Measurements from ENCODE around the gene TSFM. TPM values are rescaled to one million over a fixed set of nuclear protein-coding genes. Genes with fewer than 3 reads are reported as not detected.

The TSFM gene
- total and polyA plus RNA-seq, 9 of the 15 experiments (the other 6 are each of a cell fraction or from before 2014, with no cell fraction given): 44.6 to 198 (median 60.2) TPM

- TF ChIP-seq JUND (IDR thresholded peaks at IDR 0.05; ENCODE audit: borderline replicate concordance, low read depth, low read length) (peak; percentile 76), JUND (tag; IDR thresholded peaks at IDR 0.05; ENCODE audit: borderline replicate concordance, low read depth, low read length) (peak; percentile 72; the same call in 1 of the 3 replicates), ZNF263 (CRISPR knock-in tag; IDR thresholded peaks at IDR 0.05; ENCODE audit: borderline replicate concordance) (peak; percentile 20; the same call in 1 of the 2 replicates)
Measured at GRCh38 chr12:57810450-57810849, 27.9 kb downstream of the TSFM start (continued).

- H3K36me3 ChIP-seq (ENCODE audit: control insufficient read depth, insufficient read depth, low read length): peaks cover 5% of the 10 kb centered on the region; the same call in 2 of the 3 replicates
- ChIA-PET POLR2A (interaction anchor here (0.7 to 3.3 kb wide), 7 partner anchors 8 to 23 kb away, joined by 3 to 21 read pairs (median 5); no protein-coding TSS in a partner anchor), CTCF (ENCODE audit: low intra/inter-chr PET ratio) (interaction anchor here (1.3 kb wide), 1 partner anchor 94 kb away, joined by 3 read pairs; no protein-coding TSS in a partner anchor)
- ATAC-seq (no peak), DNase-seq (ENCODE audit: extremely low read depth in 1 of 4, low spot score in 3 of 4) (no peak), FAIRE-seq (no peak)
- H3K4me2 ChIP-seq (ENCODE audit: insufficient read depth, low read length): no peak overlapping the region
- BruUV-seq (replicated peaks): no TSS peak
- no peaks in the 10 kb centered on the region for H3K9me3 ChIP-seq (replicated peaks; ENCODE audit: control insufficient read depth, insufficient read depth, low read depth, low read length)
- WGBS (ENCODE audit: insufficient coverage, low coverage, missing lambda C conversion rate): 63% methylated on average over 10 of the region's 10 CpGs
- H3K27ac ChIP-seq (ENCODE audit: extremely low read depth, low read depth, low read length): no peak overlapping the region
- no peak for TF ChIP-seq ZBTB26 (CRISPR knock-in tag; IDR thresholded peaks at IDR 0.05)
- no peak for TF ChIP-seq ZNF253 (CRISPR knock-in tag; conservative IDR thresholded peaks at IDR 0.05)
- no peak for TF ChIP-seq ELF2 (CRISPR knock-in tag; IDR thresholded peaks at IDR 0.05)
- no peak for TF ChIP-seq ZNF707 (CRISPR knock-in tag; conservative IDR thresholded peaks at IDR 0.05)
- no peak for TF ChIP-seq ZNF212 (CRISPR knock-in tag; IDR thresholded peaks at IDR 0.05)
- TF ChIP-seq HDAC8 (tag; IDR thresholded peaks at IDR 0.05): no peak
- no peak for TF ChIP-seq STAT6 (CRISPR knock-in tag; IDR thresholded peaks at IDR 0.05)
- H3K79me2 ChIP-seq (ENCODE audit: control insufficient read depth, insufficient read depth, low read length): no peaks in the 10 kb centered on the region
- H4K20me1 ChIP-seq (replicated peaks; ENCODE audit: control insufficient read depth, insufficient read depth, low read length): no peaks in the 10 kb centered on the region
- no peak overlapping the region for H3K4me3 ChIP-seq
- H3K9me1 ChIP-seq (ENCODE audit: control insufficient read depth, insufficient read depth, low read length): peaks cover 6% of the 10 kb centered on the region
- no peaks in the 10 kb centered on the region for H3K27me3 ChIP-seq (ENCODE audit: control insufficient read depth in 2 of 2, insufficient read depth in 2 of 2, low read length in 2 of 2)
- H2AFZ ChIP-seq (ENCODE audit: low read depth, low read length): peak overlapping the region; percentile 60; the same call in 1 of the 2 replicates
- intact Hi-C loops (cut with micrococcal nuclease) (no loop called here), in situ Hi-C loops (cut with MboI) (no loop called here)
- H3K4me1 ChIP-seq (replicated peaks in 1 of 2; ENCODE audit: control insufficient read depth in 2 of 2, insufficient read depth in 2 of 2, low read length in 2 of 2): peaks cover 9 to 12% of the 10 kb centered on the region in 2 experiments; a peak in 3 of 5 replicates
- H3K9ac ChIP-seq (ENCODE audit: insufficient read depth in 1 of 2, low read depth in 2 of 2, low read length in 2 of 2): peak overlapping the region in 1 of 2 experiments; percentile 72; a peak in 2 of 4 replicates
Measured at GRCh38 chr12:57811028-57811755, 28.6 kb downstream of the TSFM start.

Measured in K562 (cell line).